Measurements from ENCODE around the gene SOAT1.

DNA sequence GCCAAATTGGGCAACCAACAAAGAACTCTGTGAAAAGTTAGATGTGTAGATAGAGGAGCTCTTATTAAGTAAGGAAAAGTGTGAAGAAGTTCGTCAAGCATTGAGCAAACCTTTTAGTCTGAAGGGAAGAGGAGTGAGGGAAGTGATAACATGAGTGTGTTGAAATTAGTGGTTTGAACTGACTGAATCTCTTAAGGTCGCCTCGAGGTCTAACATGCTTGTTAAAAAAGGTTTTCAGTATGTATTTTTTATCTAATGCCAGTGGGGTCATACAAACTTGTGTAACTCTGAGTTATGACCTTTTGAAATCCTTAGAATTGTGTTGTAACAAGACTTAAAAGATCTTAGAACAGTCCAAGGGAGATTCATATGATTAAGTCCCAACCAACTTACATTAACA is 34.1 kb downstream of the SOAT1 start:
- TF ChIP-seq, protein P1, sequence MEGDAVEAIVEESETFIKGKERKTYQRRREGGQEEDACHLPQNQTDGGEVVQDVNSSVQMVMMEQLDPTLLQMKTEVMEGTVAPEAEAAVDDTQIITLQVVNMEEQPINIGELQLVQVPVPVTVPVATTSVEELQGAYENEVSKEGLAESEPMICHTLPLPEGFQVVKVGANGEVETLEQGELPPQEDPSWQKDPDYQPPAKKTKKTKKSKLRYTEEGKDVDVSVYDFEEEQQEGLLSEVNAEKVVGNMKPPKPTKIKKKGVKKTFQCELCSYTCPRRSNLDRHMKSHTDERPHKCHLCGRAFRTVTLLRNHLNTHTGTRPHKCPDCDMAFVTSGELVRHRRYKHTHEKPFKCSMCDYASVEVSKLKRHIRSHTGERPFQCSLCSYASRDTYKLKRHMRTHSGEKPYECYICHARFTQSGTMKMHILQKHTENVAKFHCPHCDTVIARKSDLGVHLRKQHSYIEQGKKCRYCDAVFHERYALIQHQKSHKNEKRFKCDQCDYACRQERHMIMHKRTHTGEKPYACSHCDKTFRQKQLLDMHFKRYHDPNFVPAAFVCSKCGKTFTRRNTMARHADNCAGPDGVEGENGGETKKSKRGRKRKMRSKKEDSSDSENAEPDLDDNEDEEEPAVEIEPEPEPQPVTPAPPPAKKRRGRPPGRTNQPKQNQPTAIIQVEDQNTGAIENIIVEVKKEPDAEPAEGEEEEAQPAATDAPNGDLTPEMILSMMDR (IDR thresholded peaks at IDR 0.05): no peak
- no peak for TF ChIP-seq RCOR1 (IDR thresholded peaks at IDR 0.05; ENCODE audit: low read length)
- TF ChIP-seq EZH2phosphoT487 (IDR thresholded peaks at IDR 0.05; ENCODE audit: borderline replicate concordance, low read depth): no peak
- TF ChIP-seq POLR2AphosphoS5 (IDR thresholded peaks at IDR 0.05; ENCODE audit: low read depth, low read length): no peak

Measured in SK-N-SH (cell line).